ENCODE measurements around the gene ZSCAN9.

The ZSCAN9 gene

DNA sequence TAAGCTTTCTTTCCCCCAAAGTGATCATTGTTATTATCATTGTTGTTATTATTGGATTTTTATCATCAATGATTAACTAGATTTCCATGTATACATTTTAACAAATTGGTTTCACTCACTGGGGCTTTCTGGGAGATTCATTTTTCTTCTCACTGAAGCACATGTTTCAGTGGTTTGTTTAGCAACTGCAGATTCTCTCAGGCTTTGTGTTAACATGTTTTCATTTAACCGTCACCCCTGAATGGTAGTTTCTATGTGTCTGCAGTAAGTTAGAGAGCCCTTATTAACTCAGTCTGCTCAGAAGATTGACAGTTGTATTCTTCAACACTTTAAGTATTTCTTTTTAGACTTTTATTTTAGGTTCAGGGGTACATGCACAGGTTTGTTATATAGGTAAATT is 14.6 kb downstream of the ZSCAN9 start:
- H3K36me3 ChIP-seq (ENCODE audit: insufficient read depth): no peaks in the 10 kb centered on the region
- no peaks in the 10 kb centered on the region for H3K79me2 ChIP-seq (ENCODE audit: insufficient read depth, low read depth)
- TF ChIP-seq, protein P1, sequence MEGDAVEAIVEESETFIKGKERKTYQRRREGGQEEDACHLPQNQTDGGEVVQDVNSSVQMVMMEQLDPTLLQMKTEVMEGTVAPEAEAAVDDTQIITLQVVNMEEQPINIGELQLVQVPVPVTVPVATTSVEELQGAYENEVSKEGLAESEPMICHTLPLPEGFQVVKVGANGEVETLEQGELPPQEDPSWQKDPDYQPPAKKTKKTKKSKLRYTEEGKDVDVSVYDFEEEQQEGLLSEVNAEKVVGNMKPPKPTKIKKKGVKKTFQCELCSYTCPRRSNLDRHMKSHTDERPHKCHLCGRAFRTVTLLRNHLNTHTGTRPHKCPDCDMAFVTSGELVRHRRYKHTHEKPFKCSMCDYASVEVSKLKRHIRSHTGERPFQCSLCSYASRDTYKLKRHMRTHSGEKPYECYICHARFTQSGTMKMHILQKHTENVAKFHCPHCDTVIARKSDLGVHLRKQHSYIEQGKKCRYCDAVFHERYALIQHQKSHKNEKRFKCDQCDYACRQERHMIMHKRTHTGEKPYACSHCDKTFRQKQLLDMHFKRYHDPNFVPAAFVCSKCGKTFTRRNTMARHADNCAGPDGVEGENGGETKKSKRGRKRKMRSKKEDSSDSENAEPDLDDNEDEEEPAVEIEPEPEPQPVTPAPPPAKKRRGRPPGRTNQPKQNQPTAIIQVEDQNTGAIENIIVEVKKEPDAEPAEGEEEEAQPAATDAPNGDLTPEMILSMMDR (conservative IDR thresholded peaks at IDR 0.05; ENCODE audit: low read depth, low read length): no peak
- no peak overlapping the region for H3K4me3 ChIP-seq (IDR thresholded peaks at IDR 0.05; ENCODE audit: insufficient read depth, low read depth, low read length)
- H3K4me1 ChIP-seq (ENCODE audit: low read depth, poor library complexity, severe bottlenecking): peaks cover 18% of the 10 kb centered on the region
- no peak overlapping the region for H3K4me2 ChIP-seq
- no peaks in the 10 kb centered on the region for H4K20me1 ChIP-seq (ENCODE audit: insufficient read depth)
- H3K27me3 ChIP-seq (ENCODE audit: insufficient read depth, low read depth): no peaks in the 10 kb centered on the region
- peak overlapping the region; percentile 18; the same call in 1 of the 2 replicates for H3K27ac ChIP-seq
- no peak overlapping the region for H3K9ac ChIP-seq
- H2AFZ ChIP-seq (ENCODE audit: low read depth): no peak overlapping the region

DNA sequence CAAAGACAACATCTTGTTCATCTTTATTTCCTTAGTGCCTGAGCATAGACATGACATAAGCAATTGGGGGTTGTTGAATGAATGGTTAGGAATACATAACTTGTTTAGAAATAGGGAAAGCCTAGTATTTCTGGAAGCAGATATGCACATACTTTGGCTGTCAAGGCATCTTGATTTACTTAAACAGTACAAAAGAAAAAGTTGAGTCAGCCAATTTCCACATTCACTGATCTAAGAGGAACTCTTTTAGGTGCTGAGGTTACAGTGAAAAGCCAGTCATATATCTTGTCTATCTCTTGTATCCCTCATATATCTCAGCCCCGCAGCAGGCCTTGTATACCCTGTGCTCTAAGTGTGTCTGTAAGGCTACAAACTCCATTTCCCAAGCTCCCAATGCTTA is 15.4 kb downstream of the ZSCAN9 start:
- Histone ChIP-seq H2AFZ (ENCODE audit: low read depth) (no peak overlapping the region), H4K20me1 (ENCODE audit: insufficient read depth) (no peaks in the 10 kb centered on the region), H3K4me3 (IDR thresholded peaks at IDR 0.05; ENCODE audit: insufficient read depth, low read depth, low read length) (no peak overlapping the region), H3K36me3 (ENCODE audit: insufficient read depth) (no peaks in the 10 kb centered on the region), H3K4me2 (no peak overlapping the region), H3K27me3 (ENCODE audit: insufficient read depth, low read depth) (no peaks in the 10 kb centered on the region), H3K27ac (no peak overlapping the region), H3K9ac (no peak overlapping the region), H3K79me2 (ENCODE audit: insufficient read depth, low read depth) (no peaks in the 10 kb centered on the region), H3K4me1 (ENCODE audit: low read depth, poor library complexity, severe bottlenecking) (peaks cover 18% of the 10 kb centered on the region)
- TF ChIP-seq, protein P1 (conservative IDR thresholded peaks at IDR 0.05; ENCODE audit: low read depth, low read length): no peak

DNA sequence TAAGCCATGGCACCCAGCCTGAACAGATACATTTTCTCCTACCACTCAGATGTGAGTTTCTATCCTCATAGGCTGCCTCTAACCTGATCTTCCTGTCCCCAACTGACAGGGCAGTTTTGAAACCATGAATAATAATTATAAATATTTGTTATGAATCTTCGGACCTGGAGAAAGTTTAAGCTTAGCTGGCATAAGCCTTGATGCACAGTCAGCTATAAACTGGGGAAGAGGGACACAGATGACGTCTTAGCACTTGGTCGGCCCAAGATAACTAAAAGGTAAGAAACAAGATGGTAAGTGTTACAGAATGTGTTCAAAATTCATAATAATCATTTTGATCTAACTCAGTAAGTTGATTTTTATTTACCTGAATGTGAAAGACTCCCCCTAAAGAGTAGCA is 18.9 kb downstream of the ZSCAN9 start:
- TF ChIP-seq, protein P1 (conservative IDR thresholded peaks at IDR 0.05; ENCODE audit: low read depth, low read length): no peak
- no peak overlapping the region for H3K4me2 ChIP-seq
- H3K27ac ChIP-seq: no peak overlapping the region
- no peaks in the 10 kb centered on the region for H4K20me1 ChIP-seq (ENCODE audit: insufficient read depth)
- no peak overlapping the region for H3K4me3 ChIP-seq (IDR thresholded peaks at IDR 0.05; ENCODE audit: insufficient read depth, low read depth, low read length)
- no peaks in the 10 kb centered on the region for H3K36me3 ChIP-seq (ENCODE audit: insufficient read depth)
- no peak overlapping the region for H3K9ac ChIP-seq
- no peaks in the 10 kb centered on the region for H3K79me2 ChIP-seq (ENCODE audit: insufficient read depth, low read depth)
- peaks cover 17% of the 10 kb centered on the region for H3K4me1 ChIP-seq (ENCODE audit: low read depth, poor library complexity, severe bottlenecking)
- no peak overlapping the region for H2AFZ ChIP-seq (ENCODE audit: low read depth)
- H3K27me3 ChIP-seq (ENCODE audit: insufficient read depth, low read depth): no peaks in the 10 kb centered on the region

DNA sequence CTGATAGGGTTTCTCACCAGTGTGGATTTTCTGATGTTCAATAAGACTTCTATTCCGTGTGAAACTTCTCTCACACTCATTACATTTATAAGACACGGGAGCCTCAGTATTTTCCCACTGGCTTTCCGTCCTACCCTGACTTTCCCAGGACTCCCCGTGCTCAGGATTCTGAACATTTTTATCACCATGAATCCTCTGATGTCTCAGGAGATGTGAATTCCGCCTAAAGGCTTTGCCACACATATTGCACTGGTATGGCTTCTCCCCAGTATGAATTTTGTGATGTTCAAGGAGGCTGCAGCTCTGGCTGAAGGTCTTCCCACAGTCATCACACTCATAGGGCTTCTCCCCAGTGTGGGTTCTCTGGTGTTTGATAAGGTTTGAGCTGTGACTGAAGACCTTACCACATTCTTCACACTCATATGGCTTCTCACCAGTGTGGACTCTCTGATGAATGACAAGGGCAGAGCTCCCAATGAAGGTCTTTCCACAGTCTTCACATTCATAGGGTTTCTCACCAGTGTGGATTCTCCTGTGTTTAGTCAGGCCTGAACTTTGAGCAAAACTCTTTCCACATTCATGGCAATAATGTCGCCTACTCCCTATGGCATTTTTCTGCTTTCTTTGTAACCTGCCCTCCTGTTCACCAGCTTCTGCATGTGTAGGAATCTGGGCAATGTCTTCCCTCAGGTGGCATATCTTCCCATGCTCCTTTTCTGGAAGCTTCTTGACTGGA is 20.3 kb downstream of the ZSCAN9 start:
- H3K79me2 ChIP-seq (ENCODE audit: insufficient read depth, low read depth): no peaks in the 10 kb centered on the region
- H3K4me2 ChIP-seq: no peak overlapping the region

More for the DNA sequence above, 20.3 kb downstream of the ZSCAN9 start:
- Histone ChIP-seq H3K9ac (no peak overlapping the region), H3K36me3 (ENCODE audit: insufficient read depth) (no peaks in the 10 kb centered on the region), H3K4me1 (ENCODE audit: low read depth, poor library complexity, severe bottlenecking) (peaks cover 3% of the 10 kb centered on the region), H4K20me1 (ENCODE audit: insufficient read depth) (no peaks in the 10 kb centered on the region), H3K27me3 (ENCODE audit: insufficient read depth, low read depth) (no peaks in the 10 kb centered on the region), H2AFZ (ENCODE audit: low read depth) (no peak overlapping the region), H3K4me3 (IDR thresholded peaks at IDR 0.05; ENCODE audit: insufficient read depth, low read depth, low read length) (no peak overlapping the region), H3K27ac (no peak overlapping the region)
- TF ChIP-seq, protein P1 (conservative IDR thresholded peaks at IDR 0.05; ENCODE audit: low read depth, low read length): no peak

Measured in KMS-11 (cell line).